ENCODE measurements around the gene GFI1.

GRCh38 chr1:92516574-92516973 is 29.8 kb upstream of the GFI1 start:
- TF ChIP-seq POLR2A (IDR thresholded peaks at IDR 0.05), result no peak
- TF ChIP-seq CTCF (IDR thresholded peaks at IDR 0.05 in 4 of 5, conservative IDR thresholded peaks at IDR 0.05 in 1 of 5), result no peak

Data from gastrocnemius medialis (tissue), 4 donors.